OCI-LY1 (cell line): Measurements from ENCODE around the gene CPPED1.

Source experiments
- H2AFZ ChIP-seq: fragments of 200-600 bp; sonication (generic), shearing (Covaris generic); 2 replicates; pipeline ENCODE4 v1.6.0; 2014; ENCODE audit warnings: antibody characterized with exemption, mild to moderate bottlenecking, low read length
- H3F3A ChIP-seq: fragments of 200-600 bp; sonication (generic), shearing (Covaris generic); 2 replicates; pipeline ENCODE4 v1.6.0; 2014; ENCODE audit warnings: mild to moderate bottlenecking, antibody characterized with exemption, low read length, moderate library complexity; ENCODE audit not compliant: insufficient read depth
- H3K27ac ChIP-seq: fragments of 200-600 bp; sonication (generic); 2 replicates; pipeline ENCODE4 v1.5.1; 2014; ENCODE audit warnings: low read length, mixed run types, mild to moderate bottlenecking, low read depth; ENCODE audit not compliant: poor library complexity, severe bottlenecking
- H3K27me3 ChIP-seq: fragments of 200-600 bp; sonication (generic); 2 replicates; pipeline ENCODE4 v1.6.0; 2014; ENCODE audit warnings: antibody characterized with exemption, mild to moderate bottlenecking, low read length, moderate library complexity; ENCODE audit not compliant: insufficient read depth
- H3K36me3 ChIP-seq: fragments of 200-600 bp; sonication (generic); 2 replicates; pipeline ENCODE4 v1.6.1; 2014; ENCODE audit warnings: mild to moderate bottlenecking, antibody characterized with exemption, low read length, moderate library complexity, mixed read lengths; ENCODE audit not compliant: insufficient read depth
- H3K4me1 ChIP-seq: fragments of 200-600 bp; sonication (generic); 2 replicates; pipeline ENCODE4 v1.5.1; 2014; ENCODE audit warnings: mild to moderate bottlenecking, low read length, moderate library complexity; ENCODE audit not compliant: insufficient read depth, severe bottlenecking
- H3K4me2 ChIP-seq: fragments of 200-600 bp; sonication (generic), shearing (Covaris generic); 2 replicates; pipeline ENCODE4 v1.6.1; 2014; ENCODE audit warnings: low read length
- H3K4me3 ChIP-seq: fragments of 200-600 bp; sonication (generic); 2 replicates; pipeline ENCODE4 v1.5.1; 2014; ENCODE audit warnings: low read length, low read depth, mild to moderate bottlenecking, mixed read lengths; ENCODE audit not compliant: poor library complexity, severe bottlenecking
- H3K79me2 ChIP-seq: fragments of 200-600 bp; shearing (Covaris generic); 2 replicates; pipeline ENCODE4 v1.6.1; 2016; ENCODE audit warnings: mixed run types, low read length, mixed read lengths; ENCODE audit not compliant: insufficient read depth
- H3K9ac ChIP-seq: fragments of 200-600 bp; sonication (generic), shearing (Covaris generic); 2 replicates; pipeline ENCODE4 v1.6.1; 2014; ENCODE audit warnings: mild to moderate bottlenecking, low read length, mixed read lengths
- H3K9me2 ChIP-seq: fragments of 200-600 bp; sonication (generic), shearing (Covaris generic); 2 replicates; pipeline ENCODE4 v1.6.1; 2014; ENCODE audit warnings: low read depth, mild to moderate bottlenecking, low read length, mixed read lengths
- H3K9me3 ChIP-seq: fragments of 200-600 bp; shearing (Covaris generic); 2 replicates; pipeline ENCODE4 v1.6.1; 2014; ENCODE audit warnings: low read length, mixed read lengths
- H4K20me1 ChIP-seq: fragments of 200-600 bp; sonication (generic), shearing (Covaris generic); 2 replicates; pipeline ENCODE4 v1.6.0; 2016; ENCODE audit warnings: mild to moderate bottlenecking, low read length; ENCODE audit not compliant: insufficient read depth
- EZH2 ChIP-seq: fragments of 200-600 bp; sonication (generic), shearing (Covaris generic); IDR thresholded peaks from 2 replicates; pipeline ENCODE4 v1.8.0; 2017; ENCODE audit warnings: borderline replicate concordance, mixed run types, mild to moderate bottlenecking, antibody characterized with exemption, low read length, moderate library complexity, mixed read lengths
- TF ChIP-seq, protein P1 (sequence below): fragments of 200-600 bp; sonication (generic), shearing (Covaris generic); IDR thresholded peaks from 2 replicates; pipeline ENCODE4 v1.5.1; 2017; ENCODE audit warnings: mild to moderate bottlenecking, antibody characterized with exemption, low read length, moderate library complexity, mixed read lengths

Gene CPPED1

DNA sequence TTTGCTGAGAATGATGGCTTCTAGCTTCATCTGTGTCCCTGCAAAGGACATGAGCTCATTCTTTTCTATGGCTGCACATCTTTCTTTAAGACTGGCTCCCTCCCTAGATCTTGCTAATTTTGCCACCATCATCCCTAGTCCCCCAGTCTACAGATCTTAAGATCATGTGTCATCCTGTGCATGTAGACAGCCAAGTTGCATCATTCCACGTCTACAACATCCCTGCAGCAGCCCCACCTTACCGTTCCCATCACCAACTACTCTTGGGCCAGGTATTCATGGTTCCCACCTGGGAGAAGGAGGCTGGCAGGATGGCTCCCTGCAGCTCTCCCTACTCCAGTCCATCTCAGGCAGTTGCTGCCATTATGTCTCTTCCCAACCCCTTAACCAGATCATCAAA lies 12.3 kb downstream of the CPPED1 start:
- no peaks in the 10 kb centered on the region for H3K4me1 ChIP-seq
- TF ChIP-seq EZH2, result no peak
- TF ChIP-seq, protein P1, sequence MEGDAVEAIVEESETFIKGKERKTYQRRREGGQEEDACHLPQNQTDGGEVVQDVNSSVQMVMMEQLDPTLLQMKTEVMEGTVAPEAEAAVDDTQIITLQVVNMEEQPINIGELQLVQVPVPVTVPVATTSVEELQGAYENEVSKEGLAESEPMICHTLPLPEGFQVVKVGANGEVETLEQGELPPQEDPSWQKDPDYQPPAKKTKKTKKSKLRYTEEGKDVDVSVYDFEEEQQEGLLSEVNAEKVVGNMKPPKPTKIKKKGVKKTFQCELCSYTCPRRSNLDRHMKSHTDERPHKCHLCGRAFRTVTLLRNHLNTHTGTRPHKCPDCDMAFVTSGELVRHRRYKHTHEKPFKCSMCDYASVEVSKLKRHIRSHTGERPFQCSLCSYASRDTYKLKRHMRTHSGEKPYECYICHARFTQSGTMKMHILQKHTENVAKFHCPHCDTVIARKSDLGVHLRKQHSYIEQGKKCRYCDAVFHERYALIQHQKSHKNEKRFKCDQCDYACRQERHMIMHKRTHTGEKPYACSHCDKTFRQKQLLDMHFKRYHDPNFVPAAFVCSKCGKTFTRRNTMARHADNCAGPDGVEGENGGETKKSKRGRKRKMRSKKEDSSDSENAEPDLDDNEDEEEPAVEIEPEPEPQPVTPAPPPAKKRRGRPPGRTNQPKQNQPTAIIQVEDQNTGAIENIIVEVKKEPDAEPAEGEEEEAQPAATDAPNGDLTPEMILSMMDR, result no peak
- no peaks in the 10 kb centered on the region for H3K36me3 ChIP-seq
- no peak overlapping the region for H3K4me3 ChIP-seq
- no peak overlapping the region for H3K9ac ChIP-seq
- no peaks in the 10 kb centered on the region for H3F3A ChIP-seq
- H3K27ac ChIP-seq, result no peak overlapping the region
- no peaks in the 10 kb centered on the region for H3K27me3 ChIP-seq
- no peaks in the 10 kb centered on the region for H3K9me3 ChIP-seq
- H2AFZ ChIP-seq, result no peak overlapping the region
- no peak overlapping the region for H3K4me2 ChIP-seq
- H3K9me2 ChIP-seq, result no peaks in the 10 kb centered on the region
- no peaks in the 10 kb centered on the region for H3K79me2 ChIP-seq
- H4K20me1 ChIP-seq, result no peaks in the 10 kb centered on the region

GRCh38 chr16:12788758-12789157 lies 14.9 kb downstream of the CPPED1 start:
- Histone ChIP-seq H3K9ac (no peak overlapping the region), H2AFZ (no peak overlapping the region), H3K9me2 (no peaks in the 10 kb centered on the region), H3K4me1 (no peaks in the 10 kb centered on the region), H3K4me2 (no peak overlapping the region), H3K27me3 (no peaks in the 10 kb centered on the region; the same call in 1 of the 2 replicates), H3K27ac (no peak overlapping the region), H3K9me3 (no peaks in the 10 kb centered on the region), H3K79me2 (no peaks in the 10 kb centered on the region), H3F3A (no peaks in the 10 kb centered on the region), H3K4me3 (no peak overlapping the region), H3K36me3 (no peaks in the 10 kb centered on the region), H4K20me1 (no peaks in the 10 kb centered on the region)
- TF ChIP-seq, protein P1, result no peak
- TF ChIP-seq EZH2, result no peak

DNA sequence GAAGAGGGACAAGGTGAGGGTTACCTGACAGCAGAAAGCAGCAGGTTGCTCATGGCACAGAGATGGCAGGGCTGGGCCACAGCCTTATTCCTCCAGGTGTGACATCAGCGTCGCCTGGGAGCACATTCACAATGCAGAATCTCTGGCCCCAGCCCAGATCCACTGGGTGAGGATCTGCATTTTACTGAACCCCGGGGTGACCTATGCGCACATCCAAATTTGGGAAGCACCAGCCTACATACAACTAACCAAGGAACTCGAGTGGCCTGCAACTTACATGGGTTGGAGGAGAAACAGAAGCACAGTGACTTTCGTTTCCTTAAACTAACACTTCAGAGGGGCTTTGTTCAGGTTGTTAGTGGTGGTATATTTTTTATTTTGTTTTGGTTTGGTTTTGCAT lies 17.6 kb downstream of the CPPED1 start:
- H2AFZ ChIP-seq, result no peak overlapping the region
- no peaks in the 10 kb centered on the region for H3K9me2 ChIP-seq
- no peak overlapping the region for H3K4me2 ChIP-seq
- H3K79me2 ChIP-seq, result no peaks in the 10 kb centered on the region
- no peaks in the 10 kb centered on the region for H3K9me3 ChIP-seq
- H3F3A ChIP-seq, result no peaks in the 10 kb centered on the region
- H3K4me1 ChIP-seq, result no peaks in the 10 kb centered on the region
- no peaks in the 10 kb centered on the region for H3K36me3 ChIP-seq
- no peak overlapping the region for H3K4me3 ChIP-seq
- H4K20me1 ChIP-seq, result no peaks in the 10 kb centered on the region
- H3K27me3 ChIP-seq, result no peaks in the 10 kb centered on the region; the same call in 1 of the 2 replicates
- TF ChIP-seq, protein P1, result no peak
- no peak for TF ChIP-seq EZH2
- H3K9ac ChIP-seq, result no peak overlapping the region
- no peak overlapping the region for H3K27ac ChIP-seq
